Measurements from ENCODE around the gene RANBP3L.

GRCh38 chr5:36227046-36227445 is 74.7 kb downstream of the RANBP3L start:
- TF ChIP-seq CTCF (conservative IDR thresholded peaks at IDR 0.05; ENCODE audit: low read depth in 2 of 2) (no peak), REST (IDR thresholded peaks at IDR 0.05; ENCODE audit: unreplicated experiment) (no peak), EZH2 (IDR thresholded peaks at IDR 0.05; ENCODE audit: low read depth, unreplicated experiment) (no peak), EZH2phosphoT487 (IDR thresholded peaks at IDR 0.05; ENCODE audit: unreplicated experiment) (no peak)
- TF ChIP-seq, protein P1, sequence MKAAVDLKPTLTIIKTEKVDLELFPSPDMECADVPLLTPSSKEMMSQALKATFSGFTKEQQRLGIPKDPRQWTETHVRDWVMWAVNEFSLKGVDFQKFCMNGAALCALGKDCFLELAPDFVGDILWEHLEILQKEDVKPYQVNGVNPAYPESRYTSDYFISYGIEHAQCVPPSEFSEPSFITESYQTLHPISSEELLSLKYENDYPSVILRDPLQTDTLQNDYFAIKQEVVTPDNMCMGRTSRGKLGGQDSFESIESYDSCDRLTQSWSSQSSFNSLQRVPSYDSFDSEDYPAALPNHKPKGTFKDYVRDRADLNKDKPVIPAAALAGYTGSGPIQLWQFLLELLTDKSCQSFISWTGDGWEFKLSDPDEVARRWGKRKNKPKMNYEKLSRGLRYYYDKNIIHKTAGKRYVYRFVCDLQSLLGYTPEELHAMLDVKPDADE (IDR thresholded peaks at IDR 0.05): no peak

Measured in GM23338 (cell line).